NCI-H1105 treated with DMSO at 0.1 percent for 48 hours (cell line): Measurements from ENCODE around the gene FOXN1.
"Not testable (repeated sequence)": the region's sequence is repeated elsewhere in the genome, so short reads cannot be mapped to it uniquely, and the experiment has no call there.

Experiments used
- DNase-seq: peaks from one replicate; lab custom pipeline; 2025; lab: John Stamatoyannopoulos, UW

Gene FOXN1

DNA sequence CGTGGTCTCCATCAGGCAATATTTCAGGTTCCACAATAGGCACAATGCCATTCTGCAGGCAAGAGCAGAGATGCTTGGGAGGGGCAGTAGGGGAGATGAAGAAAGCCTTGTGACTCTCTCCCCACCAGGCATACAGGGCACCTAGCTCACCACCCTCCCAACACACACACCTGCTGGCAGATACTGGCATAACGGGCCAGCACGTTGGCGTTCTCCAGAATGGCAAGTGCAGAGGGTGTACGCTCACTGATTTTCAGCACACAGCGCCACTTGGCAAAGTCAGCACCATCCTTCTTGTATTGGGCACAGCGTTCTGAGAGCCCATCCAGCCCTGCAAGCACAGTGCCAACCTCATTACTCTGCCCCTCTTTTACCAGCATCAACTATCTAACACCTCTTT, 68.4 kb downstream of the FOXN1 start:
- no peak for DNase-seq

DNA sequence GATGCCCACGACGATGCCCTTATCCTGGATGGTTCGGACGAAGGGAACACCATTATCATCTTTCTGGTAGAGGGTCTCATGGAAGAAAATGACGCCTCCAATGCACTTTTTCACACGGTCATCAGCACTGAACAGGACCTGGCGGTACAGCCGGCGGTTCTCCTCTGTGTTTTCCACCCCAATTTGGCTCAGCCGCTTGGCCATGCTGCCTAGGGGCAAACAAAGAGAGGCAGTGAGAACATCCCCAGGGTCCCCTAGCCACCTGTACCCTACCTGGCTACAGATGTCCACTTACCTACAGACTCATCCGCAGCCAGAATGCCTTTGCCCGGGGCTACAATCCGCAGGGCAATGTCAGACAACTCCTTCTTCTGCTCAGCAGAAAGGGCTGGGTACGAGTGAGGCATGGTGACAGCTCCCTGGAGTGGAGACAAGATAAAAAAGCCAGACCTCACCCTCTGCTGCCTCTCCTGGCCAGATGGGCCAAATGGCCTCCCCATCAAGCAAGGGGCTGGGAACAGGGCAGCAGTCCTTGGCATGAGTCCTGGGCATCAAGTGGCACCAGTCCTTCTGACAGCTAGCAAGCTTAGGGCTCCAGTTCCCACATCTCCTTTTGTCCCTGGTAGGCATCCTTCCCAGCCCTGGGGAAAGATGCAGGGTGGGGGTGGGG, 69.1 kb downstream of the FOXN1 start:
- no peak for DNase-seq

DNA sequence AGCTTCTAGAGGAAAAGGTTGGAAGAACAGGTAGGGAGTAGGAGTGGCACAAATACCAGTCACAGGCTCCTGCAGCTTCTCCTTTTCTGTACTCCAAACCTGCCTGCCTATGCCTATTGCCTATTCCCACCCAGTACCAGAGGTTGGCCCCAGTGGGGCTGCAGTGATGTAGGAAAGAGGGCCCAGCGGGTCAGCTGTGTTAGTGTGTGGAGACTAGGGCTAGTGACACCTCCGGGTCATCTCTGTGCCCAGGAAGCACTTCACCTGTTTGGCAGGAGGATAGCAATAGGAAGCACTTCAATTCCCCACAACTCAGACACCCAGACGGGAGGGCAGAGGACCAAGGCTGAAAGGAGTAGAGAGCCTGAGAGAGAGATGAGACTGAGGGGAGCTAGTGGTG, 69.9 kb downstream of the FOXN1 start:
- DNase-seq: not testable (repeated sequence)

DNA sequence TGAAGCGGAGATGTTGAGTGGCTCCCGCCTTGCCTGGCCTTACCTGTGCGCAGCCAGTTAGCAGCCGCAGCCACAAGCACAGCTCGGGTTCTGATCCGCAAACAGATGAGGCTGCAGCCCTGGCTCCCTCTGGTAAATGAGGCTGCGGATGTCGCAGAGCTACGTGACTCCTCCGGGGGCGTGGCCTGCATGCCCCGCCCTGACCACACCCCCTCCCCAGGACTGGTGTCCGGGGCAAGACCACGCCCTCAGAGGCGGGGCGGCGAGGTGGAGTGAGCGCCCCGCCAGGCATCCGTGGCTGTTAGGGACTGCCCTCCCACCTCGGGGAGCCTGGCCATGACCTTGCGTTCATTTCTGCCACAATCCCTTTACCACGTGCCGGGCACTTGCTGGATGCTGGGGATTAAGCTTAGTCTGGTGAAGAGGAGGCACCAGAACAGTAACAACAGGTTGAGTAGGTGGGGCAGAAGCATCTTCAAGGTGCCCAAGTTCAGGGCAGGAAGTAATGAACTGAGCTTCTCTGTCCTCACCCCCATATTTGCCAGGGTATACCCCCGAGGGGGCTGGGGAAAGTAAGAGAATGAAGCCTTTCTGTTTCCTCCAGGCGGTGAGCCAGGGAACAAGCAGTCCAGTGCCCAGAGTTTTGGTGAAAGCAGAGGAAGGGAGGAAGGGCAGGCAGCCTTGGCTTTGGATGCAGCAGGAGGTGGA, 70.8 kb downstream of the FOXN1 start, which contains the start of gene ALDOC:
TSS of gene ALDOC (minus strand) at position 138 of the 708 bp plus-strand sequence. CDS start 1,363 bp downstream, outside the sequence.
- peak; percentile 92 for DNase-seq

DNA sequence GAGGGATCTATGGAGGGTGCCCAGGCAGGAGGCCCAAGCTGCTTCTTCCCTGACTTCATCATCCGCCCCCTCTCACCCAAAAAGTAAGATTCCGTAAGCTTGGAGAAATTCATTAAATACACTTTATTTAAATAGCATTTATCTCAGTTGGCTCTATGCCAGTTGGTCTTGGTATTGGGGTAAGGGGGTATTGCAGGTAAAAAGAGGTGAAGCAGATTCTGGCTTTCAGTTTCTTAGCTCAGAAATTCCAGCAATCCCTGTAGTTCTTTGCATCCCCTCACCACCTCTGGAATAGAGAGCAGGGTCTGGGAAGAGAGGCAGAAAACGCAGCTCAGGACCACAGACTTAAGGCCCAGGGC, 71.3 kb downstream of the FOXN1 start:
- DNase-seq: no peak

DNA sequence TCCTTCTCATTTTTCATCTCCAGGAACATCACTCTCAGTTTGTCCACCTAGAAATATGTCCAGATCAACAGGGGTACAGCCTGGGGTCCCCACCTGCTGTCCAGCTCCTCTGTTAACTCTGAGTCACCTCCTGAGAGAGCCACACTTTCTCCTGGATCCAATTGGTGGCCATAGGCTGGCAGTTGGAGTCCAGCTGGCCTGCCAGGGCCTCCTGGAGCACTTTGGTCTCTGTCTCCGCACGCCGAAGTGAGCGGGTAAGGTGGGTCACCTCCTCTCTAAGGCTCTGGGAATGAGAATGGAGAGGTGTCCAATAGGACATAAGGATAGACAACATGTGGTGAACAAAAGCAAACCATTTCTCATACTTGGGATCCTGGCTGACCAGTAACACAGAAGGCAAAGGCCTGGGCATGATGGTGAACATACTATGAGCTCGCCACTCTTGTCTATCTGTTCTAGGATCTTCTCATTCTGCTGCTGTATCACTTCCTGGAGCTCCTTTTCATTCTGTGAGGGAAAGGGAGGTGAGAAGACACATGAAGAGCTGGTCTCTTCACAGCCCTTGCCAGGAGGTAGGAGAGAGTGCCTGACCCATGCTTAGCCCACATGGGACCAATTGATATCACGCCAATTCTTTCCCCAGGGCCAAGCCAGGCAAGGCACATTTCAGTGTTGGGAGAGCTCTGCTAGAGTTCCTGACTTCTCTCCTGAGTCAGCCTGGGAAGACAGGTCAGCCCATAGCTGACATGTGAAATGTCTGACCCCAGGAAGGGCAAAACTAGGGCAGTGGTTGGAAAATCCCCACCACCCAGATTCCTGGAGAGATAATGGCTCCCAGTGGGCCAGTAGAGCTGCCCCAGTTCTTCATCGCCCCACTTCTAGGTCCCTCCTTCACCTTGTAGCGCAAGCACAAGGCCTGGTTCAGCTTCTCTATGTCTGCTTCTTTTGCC, 72.4 kb downstream of the FOXN1 start:
- no peak for DNase-seq

DNA sequence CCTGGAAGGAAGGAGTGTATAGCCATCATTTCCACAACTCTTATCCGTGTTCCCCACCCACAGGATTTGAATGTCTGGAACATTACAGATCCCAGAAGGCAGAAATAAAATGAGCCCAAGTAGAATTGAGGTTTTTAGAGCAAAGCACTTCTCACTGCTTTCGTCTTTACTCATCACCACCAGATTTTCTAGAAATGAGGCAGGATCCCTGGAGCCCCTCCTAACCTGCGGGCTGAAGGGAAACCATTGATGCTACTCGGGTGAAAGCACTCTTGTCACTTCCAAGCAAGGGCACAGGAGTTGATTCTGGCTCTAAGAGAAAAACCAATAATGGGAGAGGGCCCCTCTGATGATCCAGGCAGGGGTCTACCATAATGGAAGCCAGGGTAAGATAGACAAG, 73.4 kb downstream of the FOXN1 start:
- no peak for DNase-seq

DNA sequence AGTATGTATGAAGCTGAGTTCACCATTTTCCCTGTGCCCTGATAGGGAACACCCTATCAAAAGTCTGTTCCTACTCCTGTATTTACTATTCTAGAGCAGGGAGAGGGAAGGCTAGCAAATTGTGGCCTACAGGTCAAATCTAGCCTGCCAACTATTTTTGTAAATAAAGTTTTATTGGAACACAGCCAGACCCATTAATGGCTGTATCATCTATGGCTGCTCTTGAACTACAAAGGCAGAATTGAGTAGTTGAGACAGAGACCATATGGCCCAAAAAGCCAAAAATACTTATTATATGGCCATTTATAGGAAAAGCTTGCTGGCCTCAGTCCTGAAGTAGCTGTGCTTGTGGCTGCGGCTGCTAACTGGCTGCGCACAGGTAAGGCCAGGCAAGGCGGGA, 74.8 kb downstream of the FOXN1 start:
- no peak for DNase-seq

DNA sequence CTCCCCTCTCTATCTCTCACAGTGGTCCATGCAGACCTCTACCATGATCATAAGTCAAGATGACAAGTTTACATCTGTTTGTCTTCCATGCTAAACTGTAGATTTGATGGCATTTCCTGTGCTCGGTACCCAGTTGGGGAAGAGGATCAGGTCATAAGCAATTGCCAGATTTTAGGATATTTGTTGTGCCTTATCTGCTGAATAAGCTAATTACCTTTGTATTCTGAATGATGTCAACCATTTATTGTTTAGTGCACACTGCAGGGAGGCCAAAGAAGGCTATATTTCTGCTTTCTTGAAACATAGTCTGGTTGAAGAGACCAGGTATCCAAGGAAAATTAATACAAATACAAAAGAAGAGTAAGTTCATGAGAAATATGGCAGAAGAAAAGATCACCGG, 76.4 kb downstream of the FOXN1 start:
- DNase-seq: no peak

DNA sequence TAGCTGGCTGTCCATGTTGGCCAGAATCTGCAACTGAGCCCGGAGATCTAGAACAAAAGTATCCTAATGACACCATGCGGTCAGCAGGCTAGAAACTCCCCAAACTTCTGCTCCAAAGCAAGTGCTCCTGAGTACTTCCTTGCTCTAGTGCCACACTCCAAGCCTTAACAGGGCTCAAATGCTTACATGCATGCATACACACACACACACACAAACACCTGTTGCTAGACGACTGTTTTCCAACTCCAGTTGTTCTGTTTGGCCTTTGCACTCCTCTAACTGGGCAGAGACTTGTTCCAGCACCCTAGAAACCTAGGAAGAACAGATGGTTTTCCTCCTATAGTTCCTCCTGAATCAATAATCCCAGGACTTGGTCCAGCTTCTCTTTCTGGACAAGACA, 78.3 kb downstream of the FOXN1 start:
- DNase-seq: no peak

DNA sequence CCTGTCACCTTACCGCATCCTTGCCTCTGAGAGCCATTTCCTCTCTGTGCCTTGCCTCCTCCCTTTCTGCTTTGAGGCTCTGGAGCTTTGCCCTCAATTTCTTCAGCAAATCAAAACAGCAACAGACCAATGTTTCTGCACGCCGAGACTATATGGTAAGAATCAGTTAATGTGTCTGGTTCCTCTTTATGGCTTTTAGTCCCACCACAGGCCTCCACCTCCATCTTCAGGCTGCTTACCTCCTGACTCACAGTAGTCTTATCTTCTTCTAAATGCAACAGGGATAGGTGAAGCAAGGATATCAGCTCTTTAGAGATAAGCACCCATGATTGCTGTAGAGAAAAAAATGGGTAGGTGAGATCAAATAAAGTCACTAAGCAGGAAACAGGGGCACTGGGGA, 79.7 kb downstream of the FOXN1 start:
- DNase-seq: no peak
